ENCODE results near the gene SLC2A6.
A peak's percentile ranks its signal among the peaks of the same experiment; 100 is the strongest.

SLC2A6 gene

DNA sequence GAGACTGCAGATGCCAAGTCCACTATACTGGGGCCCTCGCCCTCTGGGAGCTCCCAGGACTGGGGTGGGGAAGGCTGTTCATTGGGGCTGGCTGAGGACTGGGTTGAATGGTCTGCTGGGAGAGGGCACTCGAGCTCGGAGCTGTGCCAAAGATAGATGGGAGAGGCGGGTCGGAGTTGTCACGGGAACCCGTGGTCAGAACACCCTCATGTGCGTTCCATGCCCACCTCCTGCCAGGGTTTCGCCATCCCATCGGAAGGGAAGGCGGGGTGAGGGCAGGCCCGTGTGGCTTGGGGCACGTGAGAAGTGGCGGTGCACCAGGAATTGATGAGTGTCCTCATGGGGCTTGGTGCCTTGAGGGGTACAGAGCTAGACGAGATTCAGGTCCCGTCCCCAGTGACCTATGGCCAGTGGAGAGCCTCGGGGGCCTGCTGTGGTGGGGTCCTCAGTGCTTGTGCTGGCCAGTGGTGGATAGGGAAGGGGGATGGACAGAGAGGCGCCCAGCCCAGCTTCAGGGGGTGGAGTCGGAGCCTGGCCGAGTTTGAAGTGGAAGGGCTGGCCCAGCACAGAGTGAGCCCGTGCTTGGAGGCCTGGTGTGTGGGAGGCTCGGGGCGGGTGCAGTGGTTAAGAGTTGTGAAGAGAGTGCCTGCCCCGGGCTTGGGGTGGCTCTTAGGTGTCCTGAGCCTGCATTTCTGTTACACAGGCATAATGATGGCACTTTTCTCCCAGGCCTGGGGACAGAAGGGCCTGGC lies 14.9 kb downstream of the SLC2A6 start:
- peaks cover 17% of the 10 kb centered on the region for H3K4me1 Mint-ChIP-seq
- H3K27ac Mint-ChIP-seq: no peak overlapping the region
- H3K27me3 Mint-ChIP-seq: no peaks in the 10 kb centered on the region
- no peak overlapping the region for H3K4me3 Mint-ChIP-seq
- no peaks in the 10 kb centered on the region for H3K9me3 Mint-ChIP-seq
- no peak for DNase-seq
- ATAC-seq: no peak

DNA sequence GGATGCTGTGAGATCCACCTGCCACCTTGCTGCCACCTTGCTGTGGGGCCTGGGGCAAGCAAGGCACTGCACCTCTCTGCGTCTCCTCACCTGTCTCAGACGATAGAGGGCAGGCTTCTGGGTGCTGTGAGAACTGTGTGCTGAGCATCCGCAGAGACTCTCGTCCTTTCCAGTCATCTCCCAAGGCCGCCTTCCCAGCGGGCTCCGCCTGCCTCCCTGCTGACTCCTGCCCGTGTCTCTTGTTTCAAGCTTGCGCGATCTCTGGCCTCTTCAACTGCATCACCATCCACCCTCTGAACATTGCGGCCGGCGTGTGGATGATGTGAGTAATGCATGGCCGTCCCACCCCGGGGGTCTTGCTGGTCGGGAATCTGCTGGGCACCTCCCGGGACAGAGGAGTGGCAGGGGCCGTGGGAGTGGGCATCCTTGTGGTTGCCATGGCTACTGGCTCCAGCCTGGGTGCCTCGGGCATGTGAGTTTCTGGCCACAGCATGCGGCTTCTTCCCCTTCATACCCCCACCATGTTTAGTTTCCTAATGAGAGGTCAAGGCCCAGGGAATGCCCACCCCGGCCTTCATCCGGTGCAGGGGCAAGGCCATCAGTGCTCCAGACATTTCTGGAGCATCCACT lies 15.6 kb downstream of the SLC2A6 start:
- DNase-seq (no peak), ATAC-seq (no peak)
- Mint-ChIP-seq H3K4me3 (no peak overlapping the region), H3K4me1 (peaks cover 17% of the 10 kb centered on the region), H3K9me3 (no peaks in the 10 kb centered on the region), H3K27me3 (no peaks in the 10 kb centered on the region), H3K27ac (peak overlapping the region in 1 of 2 donors; percentile 43)

- no peak for DNase-seq
- Mint-ChIP-seq H3K9me3 (no peaks in the 10 kb centered on the region), H3K4me1 (peaks cover 17% of the 10 kb centered on the region), H3K4me3 (no peak overlapping the region), H3K27ac (no peak overlapping the region), H3K27me3 (no peaks in the 10 kb centered on the region)
- ATAC-seq: no peak
These were observed 16.9 kb downstream of the SLC2A6 start for GRCh38 chr9:133461975-133462374.

GRCh38 chr9:133460405-133461175 lies 18.3 kb downstream of the SLC2A6 start:
- peak; percentile 20 to 40 for DNase-seq
- Mint-ChIP-seq H3K4me1 (peaks cover 17% of the 10 kb centered on the region), H3K9me3 (no peaks in the 10 kb centered on the region), H3K4me3 (peak overlapping the region; percentile 69 to 73), H3K27me3 (no peaks in the 10 kb centered on the region), H3K27ac (peak overlapping the region in 1 of 2 donors; percentile 40)
- peak; percentile 6 for ATAC-seq

- H3K9me3 Mint-ChIP-seq: no peaks in the 10 kb centered on the region
- DNase-seq (peak; percentile 88 to 91), ATAC-seq (peak; percentile 90)
- no peaks in the 10 kb centered on the region for H3K27me3 Mint-ChIP-seq
- H3K4me3 Mint-ChIP-seq: peak within 1 kb of the TSS; percentile 92 to 96
- H3K27ac Mint-ChIP-seq: peak within 1 kb of the TSS; percentile 90 to 100
- peaks cover 17% of the 10 kb centered on the region for H3K4me1 Mint-ChIP-seq
These were observed 19.2 kb downstream of the SLC2A6 start, which contains the start of gene CACFD1 for GRCh38 chr9:133459476-133460404. Gene CACFD1, plus strand, starts transcription at chr9:133459978. Its CDS starts 89 bp downstream, at chr9:133460067.

- Mint-ChIP-seq H3K9me3 (no peaks in the 10 kb centered on the region), H3K4me1 (peaks cover 17% of the 10 kb centered on the region), H3K4me3 (peak overlapping the region; percentile 92 to 96), H3K27ac (no peak overlapping the region), H3K27me3 (no peaks in the 10 kb centered on the region)
- DNase-seq (no peak), ATAC-seq (no peak)
These were observed 20.1 kb downstream of the SLC2A6 start for GRCh38 chr9:133458643-133459312.

DNA sequence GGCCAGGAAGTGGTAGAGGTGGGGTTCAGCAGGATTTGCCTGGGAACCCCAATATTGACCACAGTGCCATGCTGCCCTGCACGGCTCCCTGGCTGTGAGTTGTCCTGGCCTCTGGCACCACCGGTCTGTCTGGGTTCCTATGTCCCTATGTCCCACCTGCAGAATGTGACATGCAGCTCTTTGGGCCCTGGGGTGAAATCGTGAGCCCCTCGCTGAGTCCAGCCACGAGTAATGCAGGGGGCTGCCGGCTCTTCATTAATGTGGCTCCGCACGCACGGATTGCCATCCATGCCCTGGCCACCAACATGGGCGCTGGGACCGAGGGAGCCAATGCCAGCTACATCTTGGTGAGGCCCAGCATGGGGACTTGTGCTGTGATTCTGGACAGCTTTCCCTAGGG lies 21.2 kb downstream of the SLC2A6 start:
- no peaks in the 10 kb centered on the region for H3K27me3 Mint-ChIP-seq
- H3K4me3 Mint-ChIP-seq: no peak overlapping the region
- DNase-seq (no peak), ATAC-seq (no peak)
- H3K9me3 Mint-ChIP-seq: no peaks in the 10 kb centered on the region
- no peak overlapping the region for H3K27ac Mint-ChIP-seq
- H3K4me1 Mint-ChIP-seq: peaks cover 17% of the 10 kb centered on the region

DNA sequence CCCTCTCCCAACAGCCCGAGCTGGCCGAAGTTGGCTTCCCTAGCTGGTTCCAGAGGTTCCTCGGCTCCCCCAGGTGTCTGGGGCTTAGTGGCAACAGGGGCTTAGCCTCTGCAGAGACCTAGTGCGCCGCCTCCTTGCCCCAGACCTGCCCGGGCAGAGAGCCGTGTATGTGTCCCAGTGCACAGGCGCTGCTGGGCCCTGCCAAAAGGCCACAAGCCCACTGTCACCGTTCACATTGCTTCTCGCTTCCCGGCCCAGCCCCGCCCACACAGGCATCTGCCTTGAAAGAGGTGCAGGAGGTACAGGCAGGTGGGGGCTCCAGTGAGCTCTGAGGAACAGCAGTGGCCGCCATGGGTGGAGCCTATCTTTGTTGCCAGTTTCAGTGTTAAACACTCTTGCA lies 21.7 kb downstream of the SLC2A6 start:
- H3K27ac Mint-ChIP-seq: no peak overlapping the region
- H3K9me3 Mint-ChIP-seq: no peaks in the 10 kb centered on the region
- H3K27me3 Mint-ChIP-seq: no peaks in the 10 kb centered on the region
- no peak for ATAC-seq
- H3K4me1 Mint-ChIP-seq: peaks cover 17% of the 10 kb centered on the region
- no peak overlapping the region for H3K4me3 Mint-ChIP-seq
- no peak for DNase-seq

- no peaks in the 10 kb centered on the region for H3K9me3 Mint-ChIP-seq
- H3K4me1 Mint-ChIP-seq: peaks cover 17% of the 10 kb centered on the region
- no peaks in the 10 kb centered on the region for H3K27me3 Mint-ChIP-seq
- H3K4me3 Mint-ChIP-seq: no peak overlapping the region
- DNase-seq: no peak
- ATAC-seq: no peak
- no peak overlapping the region for H3K27ac Mint-ChIP-seq
These were observed 22.5 kb downstream of the SLC2A6 start for GRCh38 chr9:133456409-133456808.

DNA sequence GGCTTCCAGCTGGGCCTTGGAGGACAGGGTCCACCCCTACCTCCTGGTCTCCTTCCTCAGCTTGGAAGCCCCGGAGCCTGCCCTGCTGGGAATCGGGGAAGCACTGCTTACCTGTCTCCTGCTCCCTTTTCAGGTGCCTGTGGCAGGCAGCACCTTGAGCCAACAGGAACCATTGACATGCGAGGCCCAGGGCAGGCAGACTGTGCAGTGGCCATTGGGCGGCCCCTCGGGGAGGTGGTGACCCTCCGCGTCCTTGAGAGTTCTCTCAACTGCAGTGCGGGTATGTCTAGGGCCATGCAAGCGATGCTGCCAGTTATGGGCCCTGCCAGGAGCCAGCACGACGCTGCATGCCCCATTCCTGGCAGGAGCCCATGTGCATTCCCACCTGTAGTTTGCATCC lies 23.0 kb downstream of the SLC2A6 start:
- H3K9me3 Mint-ChIP-seq: no peaks in the 10 kb centered on the region
- H3K27me3 Mint-ChIP-seq: no peaks in the 10 kb centered on the region
- ATAC-seq: no peak
- no peak overlapping the region for H3K4me3 Mint-ChIP-seq
- DNase-seq: no peak
- no peak overlapping the region for H3K27ac Mint-ChIP-seq
- peaks cover 17% of the 10 kb centered on the region for H3K4me1 Mint-ChIP-seq

DNA sequence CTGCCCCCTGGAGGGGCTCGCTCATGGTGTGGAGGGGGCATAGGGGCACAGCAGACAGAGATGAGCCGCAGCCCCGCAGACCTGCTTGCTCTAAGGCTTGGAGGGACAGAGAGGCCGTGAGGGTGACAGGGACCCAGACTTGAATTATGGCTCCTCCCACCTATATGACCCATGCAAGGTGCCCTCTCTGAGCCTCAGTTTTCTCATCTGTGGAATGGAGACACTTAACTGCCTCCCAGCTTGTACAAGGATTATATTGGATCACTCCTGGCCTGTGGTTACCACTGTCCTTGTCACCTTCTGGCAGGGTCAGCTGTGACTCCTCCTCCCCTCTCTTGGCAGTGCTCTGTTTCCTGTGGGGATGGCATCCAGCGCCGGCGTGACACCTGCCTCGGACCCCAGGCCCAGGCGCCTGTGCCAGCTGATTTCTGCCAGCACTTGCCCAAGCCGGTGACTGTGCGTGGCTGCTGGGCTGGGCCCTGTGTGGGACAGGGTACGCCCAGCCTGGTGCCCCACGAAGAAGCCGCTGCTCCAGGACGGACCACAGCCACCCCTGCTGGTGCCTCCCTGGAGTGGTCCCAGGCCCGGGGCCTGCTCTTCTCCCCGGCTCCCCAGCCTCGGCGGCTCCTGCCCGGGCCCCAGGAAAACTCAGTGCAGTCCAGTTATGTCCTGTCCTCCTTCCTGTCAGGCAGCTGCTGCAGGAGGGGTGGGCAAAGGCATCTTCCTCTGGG lies 23.8 kb downstream of the SLC2A6 start:
- no peaks in the 10 kb centered on the region for H3K27me3 Mint-ChIP-seq
- H3K27ac Mint-ChIP-seq: no peak overlapping the region
- ATAC-seq (no peak), DNase-seq (no peak)
- peaks cover 11% of the 10 kb centered on the region for H3K4me1 Mint-ChIP-seq
- H3K4me3 Mint-ChIP-seq: no peak overlapping the region
- no peaks in the 10 kb centered on the region for H3K9me3 Mint-ChIP-seq

DNA sequence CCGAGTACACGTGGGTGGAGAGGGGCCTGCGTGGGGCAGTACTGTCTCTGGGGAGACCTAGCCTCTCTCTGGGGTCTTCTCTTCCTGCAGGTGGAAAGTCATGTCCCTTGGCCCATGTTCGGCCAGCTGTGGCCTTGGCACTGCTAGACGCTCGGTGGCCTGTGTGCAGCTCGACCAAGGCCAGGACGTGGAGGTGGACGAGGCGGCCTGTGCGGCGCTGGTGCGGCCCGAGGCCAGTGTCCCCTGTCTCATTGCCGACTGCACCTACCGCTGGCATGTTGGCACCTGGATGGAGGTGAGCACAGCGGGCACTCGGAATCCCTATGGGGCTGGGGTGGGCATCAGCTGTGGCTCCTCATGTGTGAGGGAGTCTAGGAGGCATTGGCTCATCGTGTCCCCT lies 24.6 kb downstream of the SLC2A6 start:
- H3K4me3 Mint-ChIP-seq: no peak overlapping the region
- DNase-seq (no peak), ATAC-seq (no peak)
- no peaks in the 10 kb centered on the region for H3K9me3 Mint-ChIP-seq
- H3K27ac Mint-ChIP-seq: no peak overlapping the region
- peaks cover 3% of the 10 kb centered on the region for H3K4me1 Mint-ChIP-seq
- H3K27me3 Mint-ChIP-seq: no peaks in the 10 kb centered on the region

GRCh38 chr9:133453651-133454050 lies 25.2 kb downstream of the SLC2A6 start:
- DNase-seq: no peak
- no peak overlapping the region for H3K27ac Mint-ChIP-seq
- H3K4me3 Mint-ChIP-seq: no peak overlapping the region
- no peaks in the 10 kb centered on the region for H3K9me3 Mint-ChIP-seq
- no peaks in the 10 kb centered on the region for H3K4me1 Mint-ChIP-seq
- no peaks in the 10 kb centered on the region for H3K27me3 Mint-ChIP-seq
- no peak for ATAC-seq

DNA sequence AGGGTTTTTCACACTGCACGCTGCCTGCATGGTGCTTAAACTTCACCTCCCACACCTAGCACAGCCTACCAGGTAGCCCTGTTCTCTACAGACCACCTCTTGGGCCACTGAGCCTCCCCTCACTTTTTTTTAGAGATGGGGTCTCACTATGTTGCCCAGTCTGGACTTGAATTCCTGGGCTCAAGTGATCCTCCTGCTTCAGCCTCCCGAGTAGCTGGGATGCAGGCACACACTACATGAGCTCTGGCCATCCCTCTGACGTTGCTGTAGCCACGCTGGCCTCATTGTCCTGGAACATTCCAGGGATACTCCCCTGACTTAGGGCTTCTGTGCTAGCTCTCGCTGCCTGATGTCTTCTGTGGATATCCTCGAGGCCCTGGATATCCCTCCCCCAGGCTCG lies 26.3 kb downstream of the SLC2A6 start:
- ATAC-seq: no peak
- Mint-ChIP-seq H3K4me3 (no peak overlapping the region), H3K4me1 (no peaks in the 10 kb centered on the region), H3K27ac (no peak overlapping the region), H3K9me3 (no peaks in the 10 kb centered on the region), H3K27me3 (no peaks in the 10 kb centered on the region)
- DNase-seq: no peak

Measured in stimulated activated naive CD8-positive, alpha-beta T cell treated with anti-CD3 and anti-CD28 coated beads, Interleukin-15, amount 100 ng/mL, for 72 hours (primary cell).